Endothelial cell (in vitro differentiated cells): ENCODE measurements around the gene PDLIM1. TPM values are rescaled to one million over a fixed set of nuclear protein-coding genes. Genes with fewer than 3 reads are reported as not detected.

Experiments
- DNase-seq: peaks from one replicate; pipeline ENCODE4 v3.0.0; 2021; ENCODE audit warnings: low spot score
- H3K27ac Mint-ChIP-seq: one replicate; pipeline ENCODE4 v1.8.0; 2021; ENCODE audit warnings: mixed read lengths, inconsistent platforms; ENCODE audit not compliant: unreplicated experiment
- H3K27me3 Mint-ChIP-seq: one replicate; pipeline ENCODE4 v1.8.0; 2021; ENCODE audit warnings: mild to moderate bottlenecking, moderate library complexity, mixed read lengths, inconsistent platforms; ENCODE audit not compliant: unreplicated experiment
- H3K36me3 Mint-ChIP-seq: one replicate; pipeline ENCODE4 v1.8.0; 2021; ENCODE audit warnings: mild to moderate bottlenecking, low read depth, mixed read lengths, inconsistent platforms; ENCODE audit not compliant: unreplicated experiment
- H3K4me1 Mint-ChIP-seq: one replicate; pipeline ENCODE4 v1.8.0; 2021; ENCODE audit warnings: mild to moderate bottlenecking, mixed read lengths, inconsistent platforms; ENCODE audit not compliant: unreplicated experiment
- H3K4me3 Mint-ChIP-seq: one replicate; pipeline ENCODE4 v1.8.0; 2021; ENCODE audit warnings: mild to moderate bottlenecking, mixed read lengths, inconsistent platforms; ENCODE audit not compliant: unreplicated experiment
- H3K9me3 Mint-ChIP-seq: one replicate; pipeline ENCODE4 v1.8.0; 2021; ENCODE audit warnings: mixed read lengths, inconsistent platforms; ENCODE audit not compliant: unreplicated experiment
- CTCF ChIP-seq: fragments of 200-600 bp; sonication (generic); IDR thresholded peaks from one replicate; pipeline ENCODE4 v1.5.0; 2021; ENCODE audit warnings: antibody characterized with exemption; ENCODE audit not compliant: unreplicated experiment
- total RNA-seq: library from RNA; stranded (reverse); fragmentation: NEBNext Ultra II Directional; extraction: Animal tissue kit (Norgen Biotek cat#: 25700); gene quantifications from one replicate; pipeline ENCODE4 v1.2.1, GENCODE V29; 2021; ENCODE audit not compliant: unreplicated experiment

Gene PDLIM1
- total RNA-seq, 1 donor from 2014 or later: 125 TPM

DNA sequence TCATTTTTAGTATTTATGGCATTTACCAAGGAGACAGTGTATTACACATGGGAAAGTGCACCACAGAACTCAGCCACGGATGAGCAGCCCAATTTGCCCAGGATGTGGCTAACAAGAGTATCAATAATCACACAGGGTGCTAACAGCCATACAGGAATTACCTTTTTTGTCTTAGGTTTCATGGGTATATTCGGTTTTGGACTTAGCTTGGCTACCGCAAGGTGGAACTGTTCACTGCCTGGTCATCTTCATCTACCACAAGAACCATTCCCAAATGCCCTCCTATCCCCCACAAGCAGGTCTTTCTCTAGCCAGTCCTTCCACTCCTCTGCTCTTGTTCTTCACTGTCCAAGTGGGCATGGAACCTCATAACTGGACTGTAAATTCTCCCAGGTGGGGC, 6.0 kb downstream of the PDLIM1 start:
- H3K4me1 Mint-ChIP-seq: peaks cover 19% of the 10 kb centered on the region
- TF ChIP-seq CTCF: no peak
- H3K27ac Mint-ChIP-seq: no peak overlapping the region
- H3K36me3 Mint-ChIP-seq: no peaks in the 10 kb centered on the region
- peaks cover 8% of the 10 kb centered on the region for H3K27me3 Mint-ChIP-seq
- no peak overlapping the region for H3K4me3 Mint-ChIP-seq
- H3K9me3 Mint-ChIP-seq: no peaks in the 10 kb centered on the region
- no peak for DNase-seq

DNA sequence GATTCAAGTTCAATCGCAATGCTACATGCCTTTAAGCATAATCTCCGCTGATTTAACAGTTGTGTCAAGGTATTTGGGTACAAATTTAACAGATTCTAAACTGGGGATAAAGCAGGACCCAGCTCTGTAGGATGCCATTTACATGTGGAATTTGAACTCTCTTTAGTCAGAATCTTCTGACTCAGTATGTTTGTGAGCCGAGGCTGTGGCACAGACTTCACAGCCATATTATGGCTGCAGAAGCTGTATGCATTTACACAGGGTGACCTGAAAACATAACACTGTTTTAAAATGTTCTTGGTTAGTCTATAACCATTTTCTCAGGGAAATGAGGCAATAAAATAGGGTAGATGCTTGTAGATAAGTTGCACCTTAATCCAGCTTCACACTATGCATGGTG, 8.7 kb downstream of the PDLIM1 start:
- H3K36me3 Mint-ChIP-seq: no peaks in the 10 kb centered on the region
- no peak for TF ChIP-seq CTCF
- no peak overlapping the region for H3K27ac Mint-ChIP-seq
- DNase-seq: no peak
- H3K4me3 Mint-ChIP-seq: no peak overlapping the region
- H3K4me1 Mint-ChIP-seq: peaks cover 18% of the 10 kb centered on the region
- peaks cover 2% of the 10 kb centered on the region for H3K27me3 Mint-ChIP-seq
- H3K9me3 Mint-ChIP-seq: no peaks in the 10 kb centered on the region

- DNase-seq: no peak
- Mint-ChIP-seq H3K27me3 (peaks cover 2% of the 10 kb centered on the region), H3K4me1 (peaks cover 17% of the 10 kb centered on the region), H3K27ac (no peak overlapping the region), H3K9me3 (no peaks in the 10 kb centered on the region), H3K36me3 (no peaks in the 10 kb centered on the region), H3K4me3 (no peak overlapping the region)
- TF ChIP-seq CTCF: no peak
Measured at GRCh38 chr10:95281206-95281605, 9.6 kb downstream of the PDLIM1 start.

GRCh38 chr10:95280637-95281036, 10.2 kb downstream of the PDLIM1 start:
- no peak overlapping the region for H3K4me3 Mint-ChIP-seq
- H3K27me3 Mint-ChIP-seq: peaks cover 2% of the 10 kb centered on the region
- H3K9me3 Mint-ChIP-seq: no peaks in the 10 kb centered on the region
- peaks cover 17% of the 10 kb centered on the region for H3K4me1 Mint-ChIP-seq
- TF ChIP-seq CTCF: no peak
- no peaks in the 10 kb centered on the region for H3K36me3 Mint-ChIP-seq
- DNase-seq: no peak
- H3K27ac Mint-ChIP-seq: no peak overlapping the region

- H3K27me3 Mint-ChIP-seq: peaks cover 2% of the 10 kb centered on the region
- DNase-seq: no peak
- H3K36me3 Mint-ChIP-seq: no peaks in the 10 kb centered on the region
- H3K27ac Mint-ChIP-seq: no peak overlapping the region
- peaks cover 25% of the 10 kb centered on the region for H3K4me1 Mint-ChIP-seq
- no peak overlapping the region for H3K4me3 Mint-ChIP-seq
- no peaks in the 10 kb centered on the region for H3K9me3 Mint-ChIP-seq
- no peak for TF ChIP-seq CTCF
Measured at GRCh38 chr10:95279042-95279820, 11.6 kb downstream of the PDLIM1 start.
